HepG2 (cell line): Measurements from ENCODE around the gene NDRG3. TPM values are rescaled to one million over a fixed set of nuclear protein-coding genes. Genes with fewer than 3 reads are reported as not detected.

Source experiments
- ARNTL ChIP-seq: sonication (generic); formaldehyde crosslinking; IDR thresholded peaks from 2 replicates; pipeline ENCODE4 v1.4.0; 2020; ENCODE audit warnings: mild to moderate bottlenecking, missing genetic modification reagents
- ELF1 ChIP-seq: sonication (generic); formaldehyde crosslinking; IDR thresholded peaks from 2 replicates; pipeline ENCODE4 v1.4.0; 2020; ENCODE audit warnings: missing genetic modification reagents
- FOXK1 ChIP-seq: sonication (generic); formaldehyde crosslinking; IDR thresholded peaks from 2 replicates; pipeline ENCODE4 v1.4.0; 2020; ENCODE audit warnings: low read depth, missing genetic modification reagents, borderline replicate concordance
- FOXM1 ChIP-seq: sonication (generic); formaldehyde crosslinking; IDR thresholded peaks from 2 replicates; pipeline ENCODE4 v1.5.0; 2020; ENCODE audit warnings: missing genetic modification reagents
- GLMP ChIP-seq: sonication (generic); formaldehyde crosslinking; IDR thresholded peaks from 2 replicates; pipeline ENCODE4 v1.9.0; 2021; ENCODE audit warnings: missing genetic modification reagents, mild to moderate bottlenecking, borderline replicate concordance
- JUN ChIP-seq: sonication (generic); formaldehyde crosslinking; IDR thresholded peaks from 2 replicates; pipeline ENCODE4 v1.4.0; 2020; ENCODE audit warnings: mild to moderate bottlenecking, missing genetic modification reagents
- KLF13 ChIP-seq: sonication (generic); formaldehyde crosslinking; IDR thresholded peaks from 2 replicates; pipeline ENCODE4 v1.4.0; 2020; ENCODE audit warnings: mild to moderate bottlenecking, missing genetic modification reagents
- PRDM10 ChIP-seq: sonication (generic); formaldehyde crosslinking; IDR thresholded peaks from 2 replicates; pipeline ENCODE4 v1.4.0; 2020; ENCODE audit warnings: low read depth, missing genetic modification reagents
- SAP130 ChIP-seq: IDR thresholded peaks from 2 replicates; pipeline ENCODE4 v1.6.1; 2016; ENCODE audit warnings: low read depth
- ZNF142 ChIP-seq: sonication (generic); formaldehyde crosslinking; IDR thresholded peaks from 2 replicates; pipeline ENCODE4 v1.4.0; 2020; ENCODE audit warnings: missing genetic modification reagents
- ZNF3 ChIP-seq: IDR thresholded peaks from 2 replicates; pipeline ENCODE4 v1.7.0; 2017; ENCODE audit warnings: inconsistent platforms
- ZNF580 ChIP-seq: IDR thresholded peaks from 2 replicates; pipeline ENCODE4 v1.6.1; 2016; ENCODE audit warnings: low read depth, borderline replicate concordance
- ZNF687 ChIP-seq: sonication (generic); formaldehyde crosslinking; IDR thresholded peaks from 2 replicates; pipeline ENCODE4 v1.5.1; 2020; ENCODE audit warnings: mild to moderate bottlenecking, missing genetic modification reagents, moderate library complexity
- ZNF879 ChIP-seq: sonication (generic); formaldehyde crosslinking; IDR thresholded peaks from 2 replicates; pipeline ENCODE4 v1.8.1; 2023; ENCODE audit warnings: missing genetic modification reagents
- polyA plus RNA-seq, 8 experiments: library from polyadenylated mRNA; depleted of rRNA in 3 of 8; stranded (reverse) in 7 of 8; unstranded in 1 of 8; fragments of >200 nt; fragmentation: Illumina TruSeq in 4 of 8; extraction: Trizol in 4 of 8; gene quantifications; 2 replicates each; pipeline versions ENCODE4 v1.2.1 to v1.2.3, GENCODE V29; 2011 to 2016; ENCODE audit warnings: low read depth in 4 of 8, missing spikeins in 1 of 8, mixed read lengths in 1 of 8; ENCODE audit not compliant: insufficient read depth in 1 of 8
- total RNA-seq, 5 experiments: library from RNA; depleted of rRNA; stranded (reverse); fragments of >200 nt; fragmentation: Illumina TruSeq; extraction: Trizol; gene quantifications; 2 replicates each; pipeline ENCODE4 v1.2.3, GENCODE V29; 2016; ENCODE audit warnings: low read depth in 1 of 5

NDRG3 gene
- total and polyA plus RNA-seq, 2 of the 13 experiments (the other 11 are each of a cell fraction or from before 2014, with no cell fraction given), result 36.0 to 40.5 TPM

- TF ChIP-seq ZNF687 (CRISPR knock-in tag), result peak; percentile 77
- TF ChIP-seq ZNF580 (CRISPR knock-in tag), result peak; percentile 91
- TF ChIP-seq PRDM10 (CRISPR knock-in tag), result no peak
- no peak for TF ChIP-seq ZNF3 (CRISPR knock-in tag)
- peak; percentile 25; the same call in 1 of the 2 replicates for TF ChIP-seq JUN (CRISPR knock-in tag)
- no peak for TF ChIP-seq ELF1 (CRISPR knock-in tag)
- no peak; the same call in 1 of the 2 replicates for TF ChIP-seq FOXK1 (CRISPR knock-in tag)
- TF ChIP-seq ZNF879, result peak; percentile 79; the same call in 1 of the 2 replicates
- peak; percentile 40 for TF ChIP-seq SAP130 (CRISPR knock-in tag)
- TF ChIP-seq ARNTL (CRISPR knock-in tag), result peak; percentile 64; the same call in 1 of the 2 replicates
- TF ChIP-seq KLF13, result no peak
- TF ChIP-seq FOXM1 (CRISPR knock-in tag), result no peak
- TF ChIP-seq ZNF142, result no peak
- TF ChIP-seq GLMP (CRISPR knock-in tag), result no peak
Measured at GRCh38 chr20:36745234-36745926, 510 bp downstream of the NDRG3 start (continued).
